AG09309 (cell line): Measurements from ENCODE around the gene ATL2.

Experiments
- DNase-seq: peaks from one replicate; pipeline ENCODE4 v3.0.0-alpha.2; 2010; ENCODE audit warnings: low read depth
- H3K4me3 ChIP-seq: 2 replicates; pipeline ENCODE4 v1.5.1; 2011; ENCODE audit warnings: mild to moderate bottlenecking, low read depth, low read length, moderate library complexity; ENCODE audit not compliant: control insufficient read depth
- TF ChIP-seq, protein P1 (sequence below): IDR thresholded peaks from 2 replicates; pipeline ENCODE4 v1.5.1; 2011; ENCODE audit warnings: mild to moderate bottlenecking, low read depth, low read length, inconsistent platforms; ENCODE audit not compliant: insufficient read depth, control insufficient read depth; ENCODE audit errors: missing control alignments

The ATL2 gene

DNA sequence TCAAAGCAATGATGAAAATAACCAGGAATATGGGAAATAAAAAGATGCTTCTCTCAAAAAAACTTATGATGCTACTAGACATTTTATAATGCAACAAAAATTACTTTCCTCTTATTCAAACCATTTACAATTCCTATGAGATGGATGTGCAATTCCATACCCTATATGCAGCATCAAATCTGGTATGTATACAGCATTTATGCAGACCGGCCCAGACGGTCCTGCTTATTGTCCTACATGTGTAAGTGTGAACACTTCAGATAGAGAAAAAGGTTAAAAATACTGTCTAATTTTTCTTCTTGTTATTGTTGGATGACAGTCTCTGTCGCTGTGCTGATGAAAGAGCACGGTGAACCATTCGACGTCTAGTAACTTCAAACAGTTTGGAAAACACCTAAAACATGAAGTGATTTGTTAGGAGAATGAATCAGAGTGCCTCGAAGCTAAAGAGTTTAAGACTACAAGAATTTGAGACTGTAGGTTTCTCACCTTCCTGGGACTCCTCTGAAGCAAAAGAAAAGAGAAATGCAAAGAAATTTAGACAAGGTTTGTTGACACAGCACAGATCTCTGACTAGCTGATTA, 80.8 kb downstream of the ATL2 start:
- DNase-seq: no peak
- TF ChIP-seq, protein P1, sequence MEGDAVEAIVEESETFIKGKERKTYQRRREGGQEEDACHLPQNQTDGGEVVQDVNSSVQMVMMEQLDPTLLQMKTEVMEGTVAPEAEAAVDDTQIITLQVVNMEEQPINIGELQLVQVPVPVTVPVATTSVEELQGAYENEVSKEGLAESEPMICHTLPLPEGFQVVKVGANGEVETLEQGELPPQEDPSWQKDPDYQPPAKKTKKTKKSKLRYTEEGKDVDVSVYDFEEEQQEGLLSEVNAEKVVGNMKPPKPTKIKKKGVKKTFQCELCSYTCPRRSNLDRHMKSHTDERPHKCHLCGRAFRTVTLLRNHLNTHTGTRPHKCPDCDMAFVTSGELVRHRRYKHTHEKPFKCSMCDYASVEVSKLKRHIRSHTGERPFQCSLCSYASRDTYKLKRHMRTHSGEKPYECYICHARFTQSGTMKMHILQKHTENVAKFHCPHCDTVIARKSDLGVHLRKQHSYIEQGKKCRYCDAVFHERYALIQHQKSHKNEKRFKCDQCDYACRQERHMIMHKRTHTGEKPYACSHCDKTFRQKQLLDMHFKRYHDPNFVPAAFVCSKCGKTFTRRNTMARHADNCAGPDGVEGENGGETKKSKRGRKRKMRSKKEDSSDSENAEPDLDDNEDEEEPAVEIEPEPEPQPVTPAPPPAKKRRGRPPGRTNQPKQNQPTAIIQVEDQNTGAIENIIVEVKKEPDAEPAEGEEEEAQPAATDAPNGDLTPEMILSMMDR: no peak
- no peak overlapping the region for H3K4me3 ChIP-seq

DNA sequence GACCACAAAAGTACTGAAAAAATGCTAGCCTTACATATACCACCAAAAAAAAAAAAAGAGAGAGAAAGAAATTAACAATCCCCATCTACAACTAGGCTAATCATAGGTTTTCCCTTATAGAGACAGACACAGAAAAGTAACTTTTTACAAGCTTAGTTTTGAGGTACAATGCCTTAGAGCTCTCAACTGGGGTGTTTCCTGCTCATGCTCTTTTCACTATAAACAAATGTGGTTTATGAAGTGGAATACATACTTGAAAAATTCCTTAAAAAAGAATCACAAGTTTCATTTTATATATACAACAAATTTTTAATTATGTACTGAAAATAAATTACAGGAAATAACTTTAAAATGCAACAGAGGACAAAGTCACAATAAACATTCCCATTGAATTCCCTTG, 82.5 kb downstream of the ATL2 start:
- TF ChIP-seq, protein P1: no peak
- no peak overlapping the region for H3K4me3 ChIP-seq
- DNase-seq: no peak

DNA sequence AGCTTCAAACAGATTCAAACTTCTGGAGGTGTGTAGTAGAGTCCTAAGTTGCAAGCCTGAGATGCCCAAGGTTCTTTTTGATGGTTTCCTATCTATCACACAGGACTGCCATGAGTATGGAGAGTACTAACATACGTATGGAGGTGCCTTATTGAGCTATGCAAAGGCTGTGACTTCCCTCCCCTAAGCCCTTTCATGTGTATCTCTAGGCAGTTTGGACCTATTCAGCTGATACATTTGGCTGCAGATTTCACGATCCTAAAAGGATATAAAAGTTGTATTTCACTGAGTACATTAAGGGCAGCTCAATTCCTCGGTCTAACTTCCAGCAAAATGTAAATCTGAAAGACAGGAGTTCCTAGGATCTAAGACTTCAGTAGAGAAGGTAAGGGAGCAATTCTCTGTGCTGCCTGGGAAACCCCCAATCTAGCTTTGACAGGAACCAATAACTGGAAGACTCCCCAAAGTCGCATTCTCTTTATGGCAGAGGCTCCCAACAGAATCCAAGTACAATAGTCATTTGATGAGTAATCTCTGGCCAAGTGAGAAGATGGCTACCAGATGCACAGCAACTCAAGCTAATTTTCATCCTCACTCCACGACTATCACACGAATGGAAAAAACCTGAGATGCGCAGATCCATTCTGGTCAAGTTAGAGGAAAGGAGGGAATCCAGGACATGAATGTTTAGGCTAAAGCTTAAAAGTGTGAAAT, 83.8 kb downstream of the ATL2 start:
- TF ChIP-seq, protein P1: no peak
- no peak for DNase-seq
- no peak overlapping the region for H3K4me3 ChIP-seq

DNA sequence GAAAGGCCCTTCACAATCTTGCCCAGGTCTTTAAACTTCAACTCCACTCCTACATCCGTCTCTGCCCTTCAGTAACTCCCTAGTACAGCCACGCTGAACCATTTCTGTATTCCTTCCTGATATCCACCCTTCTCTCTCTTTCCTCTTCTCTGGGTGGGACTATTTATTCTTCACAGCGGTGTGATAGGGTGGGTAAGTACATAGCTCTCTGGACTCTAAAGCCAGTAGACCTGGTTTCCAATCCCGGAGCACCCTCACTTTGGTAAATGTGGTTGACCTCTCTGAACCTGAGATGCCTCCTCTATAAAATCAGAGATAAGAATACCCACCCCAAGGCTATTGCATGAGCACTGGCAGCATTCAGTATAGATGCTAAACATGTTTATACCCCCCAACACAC, 86.7 kb downstream of the ATL2 start:
- no peak overlapping the region for H3K4me3 ChIP-seq
- TF ChIP-seq, protein P1: no peak
- DNase-seq: no peak

DNA sequence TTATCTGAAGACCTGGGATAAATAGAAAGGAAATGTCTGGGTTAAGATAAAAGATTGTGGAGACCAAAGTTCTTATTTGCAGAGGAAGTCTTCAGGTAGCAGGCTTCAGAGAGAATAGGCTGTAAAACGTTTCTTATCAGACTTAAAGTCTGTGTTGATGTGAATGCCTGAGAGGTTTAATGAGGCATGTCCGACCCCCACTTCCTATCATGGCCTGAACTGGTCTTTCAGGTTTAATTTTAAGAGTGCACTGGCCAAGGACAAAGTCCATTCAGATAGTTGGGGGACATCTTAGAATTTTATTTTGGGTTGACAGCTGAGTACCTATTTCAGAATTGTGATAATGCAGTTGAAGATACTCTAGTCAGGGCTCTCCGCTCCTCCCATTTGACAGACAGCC, 92.1 kb downstream of the ATL2 start:
- H3K4me3 ChIP-seq: no peak overlapping the region
- no peak for DNase-seq
- TF ChIP-seq, protein P1: no peak

DNA sequence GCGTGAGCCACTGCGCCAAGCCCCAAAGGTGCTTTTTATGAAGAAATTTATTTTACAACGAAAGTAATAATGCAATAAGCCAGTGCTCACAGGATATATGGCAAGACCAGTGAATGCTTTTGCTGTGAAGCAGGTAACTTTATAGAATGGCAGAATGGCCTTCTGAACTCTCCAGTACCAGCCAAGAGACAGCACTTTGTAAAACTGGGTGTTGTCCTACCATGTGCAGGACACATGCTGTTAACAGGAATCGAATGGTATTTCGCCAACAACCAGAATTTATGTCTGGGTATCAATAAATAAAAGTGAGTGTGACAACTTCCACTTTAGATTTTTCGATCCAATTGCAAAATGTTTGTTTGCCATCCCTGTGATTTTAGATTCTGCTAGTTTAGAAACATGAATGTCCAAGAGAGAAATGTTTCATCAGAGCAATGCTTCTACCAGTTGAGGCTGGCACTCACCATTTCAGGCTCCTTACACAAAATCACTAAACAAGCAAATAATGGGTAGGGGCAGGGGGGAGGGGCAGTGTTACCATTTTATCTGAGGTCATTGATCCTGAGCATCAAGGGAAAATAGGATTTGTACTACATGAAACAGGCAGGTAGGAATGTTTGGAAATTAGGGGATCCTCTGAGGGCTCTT, 95.9 kb downstream of the ATL2 start:
- H3K4me3 ChIP-seq: no peak overlapping the region
- no peak for DNase-seq
- TF ChIP-seq, protein P1: no peak
